ENCODE measurements around the gene SLC38A11.
"Not testable (repeated sequence)": the region's sequence is repeated elsewhere in the genome, so short reads cannot be mapped to it uniquely, and the experiment has no call there.

SLC38A11 gene

GRCh38 chr2:164979113-164979512 is 23.8 kb upstream of the SLC38A11 start:
- TF ChIP-seq CTCF (IDR thresholded peaks at IDR 0.05; ENCODE audit: low read depth, low read length, missing control alignments): no peak
- no peaks in the 10 kb centered on the region for H3K27me3 ChIP-seq (replicated peaks)
- DNase-seq: no peak
- H3K4me3 ChIP-seq (ENCODE audit: low read depth, low read length): no peak overlapping the region
- H3K36me3 ChIP-seq (replicated peaks): no peaks in the 10 kb centered on the region
- in situ Hi-C loops (cut with HindIII; ENCODE audit: low pct_ligation_motif_present, low sequenced_read_pairs): no loop called here
- no peak overlapping the region for H3K27ac ChIP-seq

GRCh38 chr2:164976875-164977470 is 21.6 kb upstream of the SLC38A11 start:
- H3K27ac ChIP-seq; H3K4me3 ChIP-seq (ENCODE audit: low read depth, low read length); in situ Hi-C loops (cut with HindIII; ENCODE audit: low pct_ligation_motif_present, low sequenced_read_pairs); DNase-seq; H3K27me3 ChIP-seq (replicated peaks); H3K36me3 ChIP-seq (replicated peaks): not testable (repeated sequence)

GRCh38 chr2:164976301-164976700 is 21.0 kb upstream of the SLC38A11 start:
- no peak for DNase-seq
- H3K27ac ChIP-seq: no peak overlapping the region

GRCh38 chr2:164975891-164976290 is 20.6 kb upstream of the SLC38A11 start:
- Histone ChIP-seq H3K27ac (no peak overlapping the region), H3K4me3 (ENCODE audit: low read depth, low read length) (no peak overlapping the region), H3K27me3 (replicated peaks) (no peaks in the 10 kb centered on the region), H3K36me3 (replicated peaks) (no peaks in the 10 kb centered on the region)
- in situ Hi-C loops (cut with HindIII; ENCODE audit: low pct_ligation_motif_present, low sequenced_read_pairs): no loop called here
- no peak for TF ChIP-seq CTCF (IDR thresholded peaks at IDR 0.05; ENCODE audit: low read depth, low read length, missing control alignments)
- no peak for DNase-seq

More at GRCh38 chr2:164976301-164976700, 21.0 kb upstream of the SLC38A11 start:
- Histone ChIP-seq H3K4me3 (ENCODE audit: low read depth, low read length) (no peak overlapping the region), H3K36me3 (replicated peaks) (no peaks in the 10 kb centered on the region), H3K27me3 (replicated peaks) (no peaks in the 10 kb centered on the region)
- in situ Hi-C loops (cut with HindIII; ENCODE audit: low pct_ligation_motif_present, low sequenced_read_pairs): no loop called here
- no peak for TF ChIP-seq CTCF (IDR thresholded peaks at IDR 0.05; ENCODE audit: low read depth, low read length, missing control alignments)

GRCh38 chr2:164974221-164974620 is 18.9 kb upstream of the SLC38A11 start:
- H3K27ac ChIP-seq: no peak overlapping the region
- no peak overlapping the region for H3K4me3 ChIP-seq (ENCODE audit: low read depth, low read length)
- in situ Hi-C loops (cut with HindIII; ENCODE audit: low pct_ligation_motif_present, low sequenced_read_pairs): no loop called here
- H3K27me3 ChIP-seq (replicated peaks): no peaks in the 10 kb centered on the region
- no peaks in the 10 kb centered on the region for H3K36me3 ChIP-seq (replicated peaks)
- TF ChIP-seq CTCF (IDR thresholded peaks at IDR 0.05; ENCODE audit: low read depth, low read length, missing control alignments): no peak
- no peak for DNase-seq

GRCh38 chr2:164972216-164972615 is 16.9 kb upstream of the SLC38A11 start:
- no peak for TF ChIP-seq CTCF (IDR thresholded peaks at IDR 0.05; ENCODE audit: low read depth, low read length, missing control alignments)
- no peak overlapping the region for H3K27ac ChIP-seq
- DNase-seq: no peak
- in situ Hi-C loops (cut with HindIII; ENCODE audit: low pct_ligation_motif_present, low sequenced_read_pairs): no loop called here
- H3K27me3 ChIP-seq (replicated peaks): no peaks in the 10 kb centered on the region
- H3K36me3 ChIP-seq (replicated peaks): no peaks in the 10 kb centered on the region
- H3K4me3 ChIP-seq (ENCODE audit: low read depth, low read length): no peak overlapping the region
